SJSA1 (cell line): ENCODE measurements around the gene TMEM207. TPM values are rescaled to one million over a fixed set of nuclear protein-coding genes. Genes with fewer than 3 reads are reported as not detected.

Source experiments
- DNase-seq, 2 experiments: peaks; one replicate each; pipeline ENCODE4 v3.0.0-alpha.2; 2015 to 2020; ENCODE audit warnings: low spot score in 2 of 2, low read depth in 1 of 2
- H3K27ac ChIP-seq: fragments of 250-450 bp; sonication (Bioruptor Pico); 2 replicates; pipeline ENCODE4 v1.5.1; 2020; ENCODE audit warnings: mild to moderate bottlenecking, moderate library complexity
- H3K27me3 ChIP-seq: fragments of 250-450 bp; sonication (Bioruptor Pico); replicated peaks from 2 replicates; pipeline ENCODE4 v1.5.1; 2020; ENCODE audit warnings: mild to moderate bottlenecking, moderate library complexity
- H3K36me3 ChIP-seq: fragments of 250-450 bp; sonication (Bioruptor Pico); 2 replicates; pipeline ENCODE4 v1.5.1; 2020; ENCODE audit warnings: mild to moderate bottlenecking
- H3K4me1 ChIP-seq: fragments of 250-450 bp; sonication (Bioruptor Pico); replicated peaks from 2 replicates; pipeline ENCODE4 v1.6.1; 2021; ENCODE audit warnings: mild to moderate bottlenecking
- H3K4me3 ChIP-seq: fragments of 250-450 bp; sonication (Bioruptor Pico); 2 replicates; pipeline ENCODE4 v1.5.1; 2020; ENCODE audit warnings: mild to moderate bottlenecking
- H3K9me3 ChIP-seq: fragments of 250-450 bp; sonication (Bioruptor Pico); replicated peaks from 2 replicates; pipeline ENCODE4 v1.5.1; 2020; ENCODE audit warnings: mild to moderate bottlenecking
- total RNA-seq: library from RNA; depleted of rRNA; stranded (reverse); fragments of >200 nt; shearing (Covaris generic); gene quantifications from 2 replicates; pipeline ENCODE4 v1.2.3, GENCODE V29; 2014; rRNA removed

Gene TMEM207
- total RNA-seq, 1 experiment from 2014 or later = not detected

DNA sequence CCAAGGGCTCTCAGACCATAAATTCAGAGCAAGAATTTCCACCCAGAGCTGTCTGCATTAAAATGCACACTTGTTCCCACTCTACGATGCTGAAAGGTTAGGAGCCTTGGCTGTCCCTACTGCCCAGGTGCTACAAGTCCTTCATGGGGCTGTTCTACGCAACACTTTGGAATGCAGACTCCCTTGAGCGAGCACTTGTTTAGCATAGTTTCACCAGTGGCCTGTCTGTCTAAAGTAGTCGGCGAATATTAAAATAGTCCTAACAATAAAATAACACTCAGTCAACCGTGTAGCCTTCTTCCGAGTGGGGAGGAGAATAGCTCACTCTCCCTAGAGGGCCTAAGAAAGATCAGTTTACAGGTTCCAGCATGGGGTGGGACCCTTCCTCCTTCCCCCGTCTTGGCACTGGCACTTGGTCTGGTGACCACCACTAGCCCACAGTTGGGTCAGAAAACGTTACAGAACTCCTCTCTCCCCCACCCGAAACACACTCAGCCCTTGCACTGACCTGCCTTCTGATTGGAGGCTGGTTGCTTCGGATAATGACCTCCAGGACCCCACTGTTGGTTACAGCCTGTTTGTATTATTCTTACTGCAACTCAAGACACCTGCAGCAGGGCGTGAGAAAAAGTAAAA, 62.0 kb downstream of the TMEM207 start, which contains the start of gene CLDN16:
TSS of gene CLDN16 (plus strand) at position 586 of the 636 bp plus-strand sequence. CDS start 167 bp downstream, outside the sequence.
- peaks cover 32% of the 10 kb centered on the region for H3K4me1 ChIP-seq
- H3K36me3 ChIP-seq = no peaks in the 10 kb centered on the region
- H3K27ac ChIP-seq = peak within 1 kb of the TSS; percentile 94
- no peaks in the 10 kb centered on the region for H3K27me3 ChIP-seq
- H3K4me3 ChIP-seq = no peak within 1 kb of the TSS
- DNase-seq = no peak
- no peaks in the 10 kb centered on the region for H3K9me3 ChIP-seq

DNA sequence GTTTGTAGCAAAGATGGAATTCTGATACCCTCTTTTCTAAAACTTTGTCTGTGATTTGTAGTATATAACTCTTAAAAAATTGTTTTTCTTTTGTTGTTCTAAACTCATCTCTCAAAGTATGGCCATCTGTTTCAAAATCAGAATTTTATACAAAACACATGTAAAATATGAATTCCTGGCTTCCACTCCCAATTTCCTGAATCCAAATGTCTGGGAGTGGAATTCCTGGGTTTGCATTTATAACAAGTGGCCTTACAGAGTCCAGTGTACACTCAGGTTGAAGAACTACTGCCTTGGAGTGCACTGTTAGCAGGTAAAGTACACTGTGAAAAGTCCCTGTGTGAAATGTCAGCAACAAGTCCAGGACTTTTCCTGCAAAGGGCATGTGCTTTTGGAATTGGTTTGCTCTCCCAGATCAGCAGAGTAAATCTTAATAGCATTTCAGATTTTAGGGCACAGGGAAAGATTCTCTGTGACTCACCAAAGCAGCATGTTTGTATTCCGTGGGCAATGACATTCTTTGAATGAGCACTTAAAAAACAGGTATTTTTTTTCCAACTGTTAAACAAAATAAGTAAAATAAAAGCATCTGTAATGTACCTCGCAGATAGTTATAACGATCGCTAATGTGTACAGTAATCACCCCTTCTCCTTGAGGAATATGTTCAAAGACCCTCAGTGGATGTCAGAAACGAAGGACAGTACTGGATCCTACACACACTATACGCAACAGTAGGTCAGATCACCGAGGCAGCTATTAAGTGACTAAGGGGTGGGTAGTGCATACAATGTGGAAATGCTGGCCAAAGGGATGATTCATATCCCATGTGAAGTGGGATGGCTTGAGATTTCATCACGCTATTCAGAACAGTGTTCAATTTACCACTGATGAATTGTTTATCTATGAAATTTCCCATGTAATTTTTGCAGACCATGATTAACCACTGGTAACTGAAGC, 63.7 kb downstream of the TMEM207 start:
- no peaks in the 10 kb centered on the region for H3K9me3 ChIP-seq

DNA sequence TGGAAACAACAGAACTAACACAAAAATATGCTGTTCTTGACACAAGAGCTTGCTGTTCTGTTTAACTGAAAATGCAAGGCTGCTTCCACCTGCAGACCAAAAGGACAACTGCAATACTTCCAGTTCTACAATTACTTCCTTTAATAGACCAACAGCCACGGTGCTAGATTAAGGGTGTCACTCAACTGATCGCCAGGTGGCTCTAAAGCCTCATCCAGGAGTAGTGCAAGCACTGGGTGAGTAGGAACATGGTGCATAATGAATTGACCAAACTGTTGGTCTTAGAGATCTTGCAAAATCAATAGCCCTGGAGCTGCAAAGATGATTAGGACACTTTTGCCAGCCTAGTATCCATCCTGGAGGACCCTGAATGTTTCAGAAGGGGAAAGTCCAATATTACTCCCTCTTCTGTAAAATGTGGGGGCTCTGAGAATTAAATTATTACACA, 65.4 kb downstream of the TMEM207 start:
- peak in 1 of 2 experiments; percentile 22 for DNase-seq
- Histone ChIP-seq H3K4me1 (peaks cover 51% of the 10 kb centered on the region), H3K4me3 (no peak overlapping the region), H3K36me3 (no peaks in the 10 kb centered on the region), H3K27me3 (no peaks in the 10 kb centered on the region), H3K9me3 (no peaks in the 10 kb centered on the region), H3K27ac (peak overlapping the region; percentile 94; the same call in 1 of the 2 replicates)

More for the DNA sequence above, 63.7 kb downstream of the TMEM207 start:
- H3K36me3 ChIP-seq = no peaks in the 10 kb centered on the region
- H3K27me3 ChIP-seq = no peaks in the 10 kb centered on the region
- peaks cover 49% of the 10 kb centered on the region for H3K4me1 ChIP-seq
- peak overlapping the region; percentile 14 for H3K4me3 ChIP-seq
- peak overlapping the region; percentile 94 for H3K27ac ChIP-seq
- peak; percentile 83 to 93 for DNase-seq

DNA sequence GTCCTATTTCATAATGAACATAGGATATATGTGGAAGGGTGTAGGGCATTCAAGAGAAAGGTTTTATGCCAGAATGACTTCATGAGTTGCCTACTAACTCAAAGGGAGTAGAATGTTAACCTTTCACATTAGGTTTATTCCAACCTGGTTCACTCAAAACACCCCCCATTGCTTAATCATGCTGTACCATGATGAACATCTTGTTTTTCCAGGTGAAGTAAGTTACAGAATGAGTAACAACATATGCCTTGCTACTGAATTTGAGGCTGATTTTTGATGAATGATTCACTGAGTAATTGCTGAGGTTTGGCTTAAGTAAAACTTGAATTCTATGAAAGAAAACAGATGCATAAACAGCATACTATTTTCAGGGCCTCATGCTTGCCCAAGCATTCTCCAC, 67.6 kb downstream of the TMEM207 start:
- H3K4me3 ChIP-seq = no peak overlapping the region
- peaks cover 48% of the 10 kb centered on the region for H3K4me1 ChIP-seq
- H3K36me3 ChIP-seq = no peaks in the 10 kb centered on the region
- DNase-seq = peak in 1 of 2 experiments; percentile 20
- H3K27me3 ChIP-seq = no peaks in the 10 kb centered on the region
- no peaks in the 10 kb centered on the region for H3K9me3 ChIP-seq
- H3K27ac ChIP-seq = no peak overlapping the region; the same call in 1 of the 2 replicates

DNA sequence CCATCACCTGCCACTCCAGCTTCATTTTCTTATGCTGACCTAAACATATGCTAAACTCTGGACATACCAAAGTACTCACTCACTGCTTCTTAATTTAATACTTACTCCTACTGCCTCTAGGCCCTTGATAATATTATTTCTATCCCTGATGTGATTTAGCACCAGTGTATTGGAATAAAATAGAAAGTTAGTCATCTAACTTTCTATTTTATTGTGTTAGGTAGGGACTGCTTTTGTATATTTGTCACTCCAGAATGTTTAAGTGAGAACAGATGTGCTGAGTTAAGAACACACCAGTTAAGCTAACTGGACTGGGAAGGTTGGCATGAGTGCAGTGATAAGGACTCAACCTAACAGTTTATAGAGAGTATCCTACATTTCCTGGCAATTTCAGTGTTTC, 68.3 kb downstream of the TMEM207 start:
- H3K27ac ChIP-seq = no peak overlapping the region
- H3K4me3 ChIP-seq = no peak overlapping the region
- peak in 1 of 2 experiments; percentile 27 for DNase-seq
- H3K9me3 ChIP-seq = no peaks in the 10 kb centered on the region
- no peaks in the 10 kb centered on the region for H3K27me3 ChIP-seq
- H3K36me3 ChIP-seq = no peaks in the 10 kb centered on the region
- peaks cover 42% of the 10 kb centered on the region for H3K4me1 ChIP-seq

DNA sequence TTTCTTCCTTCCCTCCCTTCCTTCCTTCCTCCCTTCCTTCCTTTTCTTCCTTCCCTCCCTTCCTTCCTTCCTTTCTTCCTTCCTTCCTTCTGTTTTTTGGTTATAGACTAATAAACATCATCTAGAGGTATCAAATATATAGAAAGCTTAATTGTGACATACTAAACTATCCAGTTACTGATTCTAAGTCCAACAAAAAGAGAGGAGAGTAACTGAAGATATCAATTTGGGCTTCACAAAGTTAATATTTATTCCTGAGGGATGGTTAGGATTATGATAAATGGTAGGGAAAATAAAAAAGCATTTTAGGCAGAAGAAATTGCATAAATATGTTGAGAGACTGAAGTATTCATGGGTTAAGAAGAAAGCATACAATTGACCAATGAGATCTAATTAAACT, 69.5 kb downstream of the TMEM207 start:
- Histone ChIP-seq H3K27me3 (no peaks in the 10 kb centered on the region), H3K9me3 (no peaks in the 10 kb centered on the region), H3K36me3 (no peaks in the 10 kb centered on the region), H3K4me1 (peaks cover 32% of the 10 kb centered on the region), H3K27ac (no peak overlapping the region), H3K4me3 (no peak overlapping the region)
- no peak for DNase-seq

Other genes with a start within 250 kb of the TMEM207 start
- 1.5 and 2.4 TPM in 2 replicates for gene CLDN1, start 127.5 kb downstream of the TMEM207 start, total RNA-seq
- gene CLDN16, start 61.7 kb downstream of the TMEM207 start, total RNA-seq = 0.08 TPM in 1 of 2 replicates, not detected in the other
- gene IL1RAP, start 64.2 kb upstream of the TMEM207 start, total RNA-seq = 20.1 and 29.6 TPM in 2 replicates